ENCODE measurements around the gene TOMM40L.
"Not testable (repeated sequence)": the region's sequence is repeated elsewhere in the genome, so short reads cannot be mapped to it uniquely, and the experiment has no call there.

TOMM40L gene

DNA sequence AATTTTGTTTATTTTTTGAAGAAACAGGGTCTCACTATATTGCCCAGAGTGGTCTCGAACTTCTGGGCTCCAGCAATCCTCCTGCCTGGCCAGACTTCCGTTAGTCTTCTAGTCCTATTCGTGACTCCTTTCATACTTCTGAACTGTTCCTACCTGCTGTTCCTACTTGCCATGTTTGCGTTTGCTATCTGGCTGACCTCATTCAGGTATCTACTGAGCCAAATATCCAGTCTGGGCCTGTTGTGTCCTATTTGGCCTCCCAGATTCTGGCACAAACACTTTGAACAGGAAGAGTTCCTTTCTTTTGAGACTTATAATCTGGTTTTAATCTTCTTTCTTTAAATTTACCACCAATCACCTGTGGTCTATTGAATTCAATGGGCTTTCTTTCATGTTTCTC lies 19.0 kb downstream of the TOMM40L start:
- in situ Hi-C loops (cut with HindIII; ENCODE audit: low sequenced_read_pairs): no loop called here

DNA sequence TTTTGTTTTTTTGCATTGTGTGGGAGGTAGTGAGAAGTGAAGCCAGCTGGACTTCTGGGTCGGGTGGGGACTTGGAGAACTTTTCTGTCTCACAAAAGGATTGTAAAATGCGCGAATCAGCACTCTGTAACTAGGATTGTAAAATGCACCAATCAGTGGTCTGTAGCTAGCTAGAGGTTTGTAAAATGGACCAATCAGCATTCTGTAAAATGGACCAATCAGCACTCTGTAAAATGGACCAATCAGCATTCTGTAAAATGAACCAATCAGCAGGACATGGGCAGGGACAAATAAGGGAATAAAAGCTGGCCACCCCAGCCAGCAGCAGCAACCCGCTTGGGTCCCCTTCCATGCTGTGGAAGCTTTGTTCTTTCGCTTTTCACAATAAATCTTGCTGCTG lies 24.2 kb downstream of the TOMM40L start:
- in situ Hi-C loops (cut with HindIII; ENCODE audit: low sequenced_read_pairs): not testable (repeated sequence)

DNA sequence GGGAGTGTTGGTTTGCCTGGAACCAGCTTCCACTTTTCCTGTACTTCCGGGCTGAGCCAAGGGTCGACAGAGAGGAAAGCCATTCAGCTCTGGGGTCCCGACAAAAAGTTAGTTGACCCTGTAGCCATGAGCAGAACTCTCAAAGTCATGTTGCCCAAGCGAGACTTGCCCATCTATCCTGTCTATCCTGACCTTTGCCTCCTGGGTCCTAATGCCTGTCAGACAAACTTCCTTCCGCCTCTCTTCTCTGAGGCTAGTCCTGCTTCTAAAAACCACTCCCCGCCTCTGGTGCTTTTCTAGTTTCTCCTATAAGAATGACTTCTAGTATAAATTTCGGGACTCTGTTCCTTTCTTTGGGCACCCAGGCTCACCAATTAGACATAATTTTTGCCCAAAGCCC lies 25.0 kb downstream of the TOMM40L start:
- in situ Hi-C loops (cut with HindIII; ENCODE audit: low sequenced_read_pairs): no loop called here

GRCh38 chr1:161251579-161251978 lies 25.7 kb downstream of the TOMM40L start:
- in situ Hi-C loops (cut with HindIII; ENCODE audit: low sequenced_read_pairs): no loop called here

DNA sequence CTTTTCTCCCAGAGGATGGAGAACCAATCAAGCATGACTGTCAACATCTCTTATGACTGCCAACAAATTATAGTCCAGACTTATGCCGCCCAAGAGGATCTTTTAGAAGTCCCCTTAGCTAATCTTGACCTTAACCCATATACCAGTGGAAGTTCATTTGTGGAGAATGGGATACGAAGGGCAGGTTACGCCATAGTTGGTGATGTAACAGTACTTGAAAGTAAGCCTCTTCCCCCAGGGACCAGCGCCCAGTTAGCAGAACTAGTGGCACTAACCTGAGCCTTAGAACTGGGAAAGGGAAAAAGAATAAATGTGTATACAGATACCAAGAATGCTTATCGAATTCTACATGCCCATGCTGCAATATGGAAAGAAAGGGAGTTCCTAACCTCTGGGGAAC lies 29.4 kb downstream of the TOMM40L start:
- in situ Hi-C loops (cut with HindIII; ENCODE audit: low sequenced_read_pairs): not testable (repeated sequence)

DNA sequence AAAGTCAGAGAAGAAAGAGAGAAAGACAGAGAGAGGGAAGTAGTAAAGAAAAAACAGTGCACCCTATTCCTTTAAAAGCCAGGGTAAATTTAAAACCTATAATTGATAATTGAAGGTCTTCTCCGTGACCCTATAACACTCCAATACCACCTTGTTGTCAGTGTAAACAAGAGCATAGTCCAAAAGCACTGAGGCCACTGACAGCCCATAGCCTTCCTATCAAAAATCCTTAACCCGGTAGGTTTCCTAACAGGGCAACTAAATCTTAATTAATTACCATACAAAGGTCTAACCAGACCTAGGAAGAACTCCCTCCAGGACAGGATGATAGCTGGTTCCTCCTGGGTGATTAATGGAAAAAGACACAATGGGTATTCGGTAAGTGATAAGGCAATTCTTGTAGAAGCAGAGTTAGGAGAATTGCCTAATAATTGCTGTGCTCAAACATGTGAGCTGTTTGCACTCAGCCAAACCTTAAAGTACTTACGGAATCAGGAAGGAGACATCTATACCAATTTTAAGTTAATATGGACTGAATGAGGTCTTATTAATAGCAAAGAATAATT lies 30.2 kb downstream of the TOMM40L start:
- in situ Hi-C loops (cut with HindIII; ENCODE audit: low sequenced_read_pairs): not testable (repeated sequence)

DNA sequence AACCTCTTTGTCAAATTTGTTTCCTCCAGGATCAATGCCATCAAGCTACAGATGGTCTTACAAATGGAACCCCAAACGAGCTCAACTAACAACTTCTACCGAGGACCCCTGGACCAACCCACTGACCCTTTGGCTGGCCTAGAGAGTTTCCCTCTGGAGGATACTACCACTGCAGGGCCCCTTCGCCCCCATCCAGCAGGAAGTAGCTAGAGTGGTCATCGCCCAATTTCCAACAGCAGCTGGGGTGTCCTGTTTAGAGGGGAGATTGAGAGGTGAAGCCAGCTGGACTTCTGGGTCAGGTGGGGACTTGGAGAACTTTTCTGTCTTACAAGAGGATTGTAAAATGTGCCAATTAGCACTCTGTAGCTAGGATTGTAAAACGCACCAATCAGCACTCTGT lies 31.2 kb downstream of the TOMM40L start:
- in situ Hi-C loops (cut with HindIII; ENCODE audit: low sequenced_read_pairs): not testable (repeated sequence)

DNA sequence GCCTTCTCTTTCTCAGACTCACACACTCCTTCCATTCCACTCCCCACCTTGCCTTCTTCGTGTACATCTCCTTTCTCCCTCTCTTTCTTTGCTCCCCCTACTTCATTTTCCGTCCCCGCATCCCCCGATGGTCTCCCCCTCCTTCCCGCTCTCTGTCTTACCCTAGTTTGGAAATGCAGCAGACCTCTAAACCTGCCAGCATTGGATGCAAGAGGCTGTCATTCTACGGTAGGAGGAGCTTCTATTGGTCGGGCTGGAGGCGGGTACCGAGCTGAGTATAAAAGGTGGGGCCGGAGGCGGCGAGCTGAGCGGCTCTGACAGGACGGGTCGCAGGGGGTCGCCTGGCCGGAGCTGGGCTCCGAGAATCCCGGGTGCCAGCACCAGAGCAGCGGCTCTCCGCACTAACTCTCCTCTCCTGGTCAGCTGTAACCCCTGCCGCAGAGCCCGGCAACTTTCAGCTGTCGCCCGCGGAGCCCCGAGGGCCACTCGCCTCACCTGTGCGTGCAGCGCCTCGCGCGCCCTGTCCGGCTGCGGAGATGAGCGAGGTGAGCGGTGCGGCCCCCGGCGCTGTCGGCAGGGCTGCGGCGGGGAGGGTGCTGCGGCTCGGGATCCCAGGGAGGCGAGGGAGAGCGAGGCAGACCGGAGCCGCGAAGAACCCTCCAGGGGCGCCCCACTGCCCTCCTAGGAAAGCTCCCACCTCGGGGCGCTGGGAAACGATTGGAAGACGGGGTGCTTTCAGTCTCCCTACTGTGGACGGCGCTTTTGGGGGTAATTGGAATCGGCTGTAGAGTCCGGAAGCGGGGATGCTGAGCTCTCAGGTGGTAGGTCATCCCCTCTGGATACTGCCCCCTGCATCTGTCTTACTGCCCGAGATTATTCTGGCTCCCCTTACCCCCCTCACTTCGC lies 32.8 kb downstream of the TOMM40L start, which contains the start of gene PCP4L1:
TSS of gene PCP4L1 (plus strand) at position 307 of the 906 bp plus-strand sequence. CDS start at position 537, 230 bp downstream.
- in situ Hi-C loops (cut with HindIII; ENCODE audit: low sequenced_read_pairs): no loop called here

- in situ Hi-C loops (cut with HindIII; ENCODE audit: low sequenced_read_pairs): no loop called here
Observed at GRCh38 chr1:161259345-161259702, 33.5 kb downstream of the TOMM40L start.

- in situ Hi-C loops (cut with HindIII; ENCODE audit: low sequenced_read_pairs): no loop called here
Observed at GRCh38 chr1:161259765-161260164, 33.9 kb downstream of the TOMM40L start.

GRCh38 chr1:161260376-161261260 lies 34.8 kb downstream of the TOMM40L start:
- in situ Hi-C loops (cut with HindIII; ENCODE audit: low sequenced_read_pairs): no loop called here

- in situ Hi-C loops (cut with HindIII; ENCODE audit: low sequenced_read_pairs): no loop called here
Observed at GRCh38 chr1:161261261-161262235, 35.7 kb downstream of the TOMM40L start.

DNA sequence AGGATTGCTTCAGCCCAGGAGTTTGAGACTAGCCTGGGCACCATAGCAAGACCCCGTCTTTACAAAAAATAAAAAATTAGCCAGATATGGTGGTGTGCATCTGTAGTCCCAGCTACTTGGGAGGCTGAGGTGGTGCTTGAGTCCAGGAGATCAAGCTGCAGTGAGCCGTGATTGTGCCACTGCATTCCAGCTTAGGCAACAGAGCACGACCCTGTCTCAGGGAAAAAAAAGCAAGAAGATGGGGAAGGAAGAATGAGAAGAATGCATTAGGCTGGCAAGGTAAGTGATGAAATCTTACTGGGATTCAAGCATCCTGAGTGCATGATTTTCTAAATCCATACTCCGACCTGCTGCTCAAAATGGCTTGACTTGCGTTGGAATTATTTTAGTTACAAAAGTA lies 39.4 kb downstream of the TOMM40L start:
- in situ Hi-C loops (cut with HindIII; ENCODE audit: low sequenced_read_pairs): no loop called here

GRCh38 chr1:161266202-161266601 lies 40.3 kb downstream of the TOMM40L start:
- in situ Hi-C loops (cut with HindIII; ENCODE audit: low sequenced_read_pairs): no loop called here

DNA sequence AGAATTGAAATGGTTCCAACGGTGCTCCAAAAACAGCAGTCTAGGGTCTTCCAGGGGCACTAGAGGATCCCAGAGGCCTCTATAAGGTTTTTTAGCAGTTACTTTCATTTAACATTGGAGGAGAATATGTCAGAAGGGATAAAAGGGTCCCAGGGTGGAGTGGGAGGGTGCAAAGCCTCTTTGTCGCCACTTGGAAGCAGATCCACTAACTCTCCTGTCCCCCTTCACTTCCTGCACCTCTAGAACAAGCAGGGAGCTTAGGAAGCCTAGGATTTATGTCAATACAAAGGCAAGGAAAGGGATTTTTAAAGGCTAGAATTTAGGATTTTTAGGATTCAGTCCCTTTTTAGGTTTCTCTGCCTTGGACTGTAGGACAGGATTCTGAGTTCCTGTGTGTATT lies 41.0 kb downstream of the TOMM40L start:
- in situ Hi-C loops (cut with HindIII; ENCODE audit: low sequenced_read_pairs): no loop called here

GRCh38 chr1:161267321-161267720 lies 41.5 kb downstream of the TOMM40L start:
- in situ Hi-C loops (cut with HindIII; ENCODE audit: low sequenced_read_pairs): no loop called here

- in situ Hi-C loops (cut with HindIII; ENCODE audit: low sequenced_read_pairs): no loop called here
Observed at GRCh38 chr1:161273402-161273801, 47.5 kb downstream of the TOMM40L start.

DNA sequence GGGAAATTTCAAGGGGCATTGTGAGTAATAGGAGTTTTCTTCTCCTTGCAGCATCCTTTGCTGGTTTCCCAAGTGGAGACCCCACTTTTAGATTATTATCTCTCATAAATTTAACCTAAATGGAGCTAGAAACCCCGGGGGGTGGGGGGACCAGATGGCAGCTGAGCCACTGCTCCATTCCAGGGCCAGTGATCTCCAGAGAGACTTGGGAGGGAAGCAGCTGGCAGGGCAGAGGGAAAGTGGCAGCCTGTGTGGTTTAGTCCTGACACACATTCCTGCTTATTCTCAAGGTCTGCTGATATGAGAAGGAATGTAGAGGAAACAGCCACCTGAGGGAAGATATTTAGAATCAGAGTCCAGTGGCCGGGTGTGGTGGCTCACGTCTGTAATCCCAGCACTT lies 49.0 kb downstream of the TOMM40L start:
- in situ Hi-C loops (cut with HindIII; ENCODE audit: low sequenced_read_pairs): no loop called here
